GM19463 (cell line): ENCODE results near the gene THSD8.

ENCODE experiments used
- ATAC-seq: cut with Tn5 transposase; IDR thresholded peaks from one replicate; pipeline ENCODE4 v1.9.1; 2021; ENCODE audit warnings: mild to moderate bottlenecking, moderate library complexity; ENCODE audit not compliant: unreplicated experiment

THSD8 gene

GRCh38 chr19:12847159-12848139, 45.6 kb downstream of the THSD8 start:
- ATAC-seq, result no peak
